HepG2 (cell line): ENCODE data around the gene C12orf56.

Source experiments
- ERF ChIP-seq: IDR thresholded peaks from 2 replicates; pipeline ENCODE4 v1.6.1; 2018; ENCODE audit warnings: missing biosample characterization, missing genetic modification reagents
- KLF9 ChIP-seq: IDR thresholded peaks from 2 replicates; pipeline ENCODE4 v1.6.1; 2016; ENCODE audit warnings: low read depth
- MAFK ChIP-seq, 2 experiments: IDR thresholded peaks in 1 of 2; conservative IDR thresholded peaks in 1 of 2; 2 replicates each; pipeline ENCODE4 v1.6.1; 2011; ENCODE audit warnings: improper control_type of control experiment in 2 of 2, low read length in 2 of 2
- PHB2 ChIP-seq: fragments of 450-650 bp; IDR thresholded peaks from 2 replicates; pipeline ENCODE4 v1.6.1; 2018; ENCODE audit not compliant: partially characterized antibody
- SIX4 ChIP-seq: sonication (generic); formaldehyde crosslinking; IDR thresholded peaks from 2 replicates; pipeline ENCODE4 v1.4.0; 2020; ENCODE audit warnings: missing genetic modification reagents
- ZNF607 ChIP-seq: sonication (generic); formaldehyde crosslinking; IDR thresholded peaks from 2 replicates; pipeline ENCODE4 v1.5.1; 2020; ENCODE audit warnings: missing genetic modification reagents, mild to moderate bottlenecking, borderline replicate concordance

DNA sequence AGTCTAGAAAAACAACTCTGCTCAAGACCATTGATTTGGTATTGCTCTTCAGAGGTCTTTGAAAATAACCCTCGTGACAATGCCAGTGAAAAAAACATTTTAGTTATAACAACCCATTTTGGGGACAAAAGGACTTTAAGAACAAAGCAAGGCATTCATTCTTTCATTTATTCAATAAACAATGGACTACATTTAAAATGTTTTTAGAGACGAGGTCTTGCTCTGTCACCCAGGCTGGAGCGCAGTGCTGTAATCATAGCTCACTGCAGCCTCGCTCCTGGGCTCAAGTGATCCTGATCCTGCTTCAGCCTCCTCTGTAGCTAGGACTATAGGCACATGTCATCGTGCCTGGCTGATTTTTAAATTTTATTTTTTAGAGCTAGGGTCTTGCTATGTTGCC, 160.8 kb downstream of the C12orf56 start:
- TF ChIP-seq ERF (CRISPR knock-in tag) (no peak), PHB2 (no peak), KLF9 (CRISPR knock-in tag) (no peak), MAFK (conservative IDR thresholded peaks at IDR 0.05 in 1 of 2, IDR thresholded peaks at IDR 0.05 in 1 of 2; ENCODE audit: low read length in 2 of 2) (no peak), SIX4 (CRISPR knock-in tag) (no peak), ZNF607 (CRISPR knock-in tag) (no peak)
